Brain microvascular endothelial cell (primary cell): Measurements from ENCODE around the gene MEG3.
"Not testable (repeated sequence)": the region's sequence is repeated elsewhere in the genome, so short reads cannot be mapped to it uniquely, and the experiment has no call there.

ENCODE experiments used
- DNase-seq: peaks from one replicate; pipeline ENCODE4 v3.0.0-alpha.2; 2020
- H3K27ac ChIP-seq: fragments of 250-450 bp; sonication (Bioruptor Pico); 2 replicates; pipeline ENCODE4 v1.5.1; 2020; ENCODE audit warnings: mild to moderate bottlenecking, moderate library complexity
- H3K27me3 ChIP-seq: fragments of 250-450 bp; sonication (Bioruptor Pico); replicated peaks from 2 replicates; pipeline ENCODE4 v1.5.1; 2020; ENCODE audit warnings: mild to moderate bottlenecking
- H3K36me3 ChIP-seq: fragments of 250-450 bp; sonication (Bioruptor Pico); replicated peaks from 2 replicates; pipeline ENCODE4 v1.5.1; 2020; ENCODE audit warnings: mild to moderate bottlenecking
- H3K4me3 ChIP-seq: 2 replicates; pipeline ENCODE4 v1.5.1; 2011; ENCODE audit warnings: low read depth, mild to moderate bottlenecking, control low read depth, low read length, moderate library complexity
- CTCF ChIP-seq: IDR thresholded peaks from 2 replicates; pipeline ENCODE4 v1.5.1; 2011; ENCODE audit warnings: low read depth, mild to moderate bottlenecking, moderate library complexity, low read length, control low read depth, inconsistent platforms; ENCODE audit errors: missing control alignments
- in situ Hi-C: cut with HindIII; loops from 2 replicates; pipeline ENCODE4 v1.10.0; 2017; ENCODE audit warnings: low sequenced_read_pairs, low pct_ligation_motif_present

The MEG3 gene

GRCh38 chr14:100816950-100817901 is 8.7 kb upstream of the MEG3 start:
- H3K27ac ChIP-seq = no peak overlapping the region
- no peak for DNase-seq
- no peak for TF ChIP-seq CTCF
- no peak overlapping the region for H3K4me3 ChIP-seq
- no peaks in the 10 kb centered on the region for H3K36me3 ChIP-seq
- no peaks in the 10 kb centered on the region for H3K27me3 ChIP-seq
- in situ Hi-C loops = no loop called here

- in situ Hi-C loops = no loop called here
- no peak overlapping the region for H3K4me3 ChIP-seq
- DNase-seq = no peak
- no peak for TF ChIP-seq CTCF
- no peaks in the 10 kb centered on the region for H3K36me3 ChIP-seq
- H3K27ac ChIP-seq = no peak overlapping the region
- no peaks in the 10 kb centered on the region for H3K27me3 ChIP-seq
Observed at GRCh38 chr14:100818221-100818699, 7.7 kb upstream of the MEG3 start.

GRCh38 chr14:100818923-100819322 is 7.0 kb upstream of the MEG3 start:
- H3K36me3 ChIP-seq, H3K27ac ChIP-seq, H3K4me3 ChIP-seq, in situ Hi-C loops, DNase-seq, H3K27me3 ChIP-seq: not testable (repeated sequence)

GRCh38 chr14:100819453-100819828 is 6.5 kb upstream of the MEG3 start:
- no peak for DNase-seq
- Histone ChIP-seq H3K27me3 (no peaks in the 10 kb centered on the region), H3K27ac (no peak overlapping the region), H3K36me3 (no peaks in the 10 kb centered on the region), H3K4me3 (no peak overlapping the region)
- no peak for TF ChIP-seq CTCF
- in situ Hi-C loops = no loop called here

- H3K36me3 ChIP-seq = no peaks in the 10 kb centered on the region
- no peak overlapping the region for H3K4me3 ChIP-seq
- in situ Hi-C loops = no loop called here
- H3K27ac ChIP-seq = no peak overlapping the region
- DNase-seq = no peak
- TF ChIP-seq CTCF = no peak
- no peaks in the 10 kb centered on the region for H3K27me3 ChIP-seq
Observed at GRCh38 chr14:100819829-100820475, 6.0 kb upstream of the MEG3 start.

- in situ Hi-C loops = no loop called here
- H3K36me3 ChIP-seq = no peaks in the 10 kb centered on the region
Observed at GRCh38 chr14:100820957-100821356, 5.0 kb upstream of the MEG3 start.

More at GRCh38 chr14:100820957-100821356, 5.0 kb upstream of the MEG3 start:
- TF ChIP-seq CTCF = no peak
- H3K4me3 ChIP-seq = no peak overlapping the region
- no peaks in the 10 kb centered on the region for H3K27me3 ChIP-seq
- DNase-seq = no peak
- H3K27ac ChIP-seq = no peak overlapping the region
